Stimulated activated CD8-positive, alpha-beta memory T cell treated with anti-CD3 and anti-CD28 coated beads, Interleukin-15, amount 100 ng/mL, for 1 hour (primary cell): Measurements from ENCODE around the gene KLHDC10.
"Not testable (repeated sequence)": the region's sequence is repeated elsewhere in the genome, so short reads cannot be mapped to it uniquely, and the experiment has no call there.

Experiments used
- DNase-seq: peaks from one replicate; pipeline ENCODE4 v3.0.0-alpha.2; 2020; ENCODE audit warnings: low read depth

The KLHDC10 gene

GRCh38 chr7:130156140-130156539 is 85.8 kb downstream of the KLHDC10 start:
- no peak for DNase-seq

GRCh38 chr7:130157700-130158099 is 87.4 kb downstream of the KLHDC10 start:
- no peak for DNase-seq

GRCh38 chr7:130160023-130160422 is 89.7 kb downstream of the KLHDC10 start:
- no peak for DNase-seq

GRCh38 chr7:130160455-130160854 is 90.1 kb downstream of the KLHDC10 start:
- DNase-seq = no peak

- no peak for DNase-seq
Measured at GRCh38 chr7:130162196-130162595, 91.9 kb downstream of the KLHDC10 start.

- DNase-seq = no peak
Measured at GRCh38 chr7:130174237-130174959, 104.1 kb downstream of the KLHDC10 start.

GRCh38 chr7:130178251-130178650 is 107.9 kb downstream of the KLHDC10 start:
- no peak for DNase-seq

- no peak for DNase-seq
Measured at GRCh38 chr7:130179631-130180030, 109.3 kb downstream of the KLHDC10 start.

GRCh38 chr7:130180571-130181262 is 110.4 kb downstream of the KLHDC10 start:
- no peak for DNase-seq

GRCh38 chr7:130181263-130181605 is 110.9 kb downstream of the KLHDC10 start:
- DNase-seq = no peak

- no peak for DNase-seq
Measured at GRCh38 chr7:130182990-130183389, 112.7 kb downstream of the KLHDC10 start.

- DNase-seq = not testable (repeated sequence)
Measured at GRCh38 chr7:130184349-130184748, 114.0 kb downstream of the KLHDC10 start.
